ENCODE results near the gene ADAM12. TPM values are rescaled to one million over a fixed set of nuclear protein-coding genes. Genes with fewer than 3 reads are reported as not detected.
"Not testable (repeated sequence)": the region's sequence is repeated elsewhere in the genome, so short reads cannot be mapped to it uniquely, and the experiment has no call there.

ADAM12 gene
- total and polyA plus RNA-seq, 4 donors: 0.03 to 0.33 (median 0.19) TPM

- TF ChIP-seq, protein P1, sequence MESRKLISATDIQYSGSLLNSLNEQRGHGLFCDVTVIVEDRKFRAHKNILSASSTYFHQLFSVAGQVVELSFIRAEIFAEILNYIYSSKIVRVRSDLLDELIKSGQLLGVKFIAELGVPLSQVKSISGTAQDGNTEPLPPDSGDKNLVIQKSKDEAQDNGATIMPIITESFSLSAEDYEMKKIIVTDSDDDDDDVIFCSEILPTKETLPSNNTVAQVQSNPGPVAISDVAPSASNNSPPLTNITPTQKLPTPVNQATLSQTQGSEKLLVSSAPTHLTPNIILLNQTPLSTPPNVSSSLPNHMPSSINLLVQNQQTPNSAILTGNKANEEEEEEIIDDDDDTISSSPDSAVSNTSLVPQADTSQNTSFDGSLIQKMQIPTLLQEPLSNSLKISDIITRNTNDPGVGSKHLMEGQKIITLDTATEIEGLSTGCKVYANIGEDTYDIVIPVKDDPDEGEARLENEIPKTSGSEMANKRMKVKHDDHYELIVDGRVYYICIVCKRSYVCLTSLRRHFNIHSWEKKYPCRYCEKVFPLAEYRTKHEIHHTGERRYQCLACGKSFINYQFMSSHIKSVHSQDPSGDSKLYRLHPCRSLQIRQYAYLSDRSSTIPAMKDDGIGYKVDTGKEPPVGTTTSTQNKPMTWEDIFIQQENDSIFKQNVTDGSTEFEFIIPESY (IDR thresholded peaks at IDR 0.05): no peak
- TF ChIP-seq, protein P2, sequence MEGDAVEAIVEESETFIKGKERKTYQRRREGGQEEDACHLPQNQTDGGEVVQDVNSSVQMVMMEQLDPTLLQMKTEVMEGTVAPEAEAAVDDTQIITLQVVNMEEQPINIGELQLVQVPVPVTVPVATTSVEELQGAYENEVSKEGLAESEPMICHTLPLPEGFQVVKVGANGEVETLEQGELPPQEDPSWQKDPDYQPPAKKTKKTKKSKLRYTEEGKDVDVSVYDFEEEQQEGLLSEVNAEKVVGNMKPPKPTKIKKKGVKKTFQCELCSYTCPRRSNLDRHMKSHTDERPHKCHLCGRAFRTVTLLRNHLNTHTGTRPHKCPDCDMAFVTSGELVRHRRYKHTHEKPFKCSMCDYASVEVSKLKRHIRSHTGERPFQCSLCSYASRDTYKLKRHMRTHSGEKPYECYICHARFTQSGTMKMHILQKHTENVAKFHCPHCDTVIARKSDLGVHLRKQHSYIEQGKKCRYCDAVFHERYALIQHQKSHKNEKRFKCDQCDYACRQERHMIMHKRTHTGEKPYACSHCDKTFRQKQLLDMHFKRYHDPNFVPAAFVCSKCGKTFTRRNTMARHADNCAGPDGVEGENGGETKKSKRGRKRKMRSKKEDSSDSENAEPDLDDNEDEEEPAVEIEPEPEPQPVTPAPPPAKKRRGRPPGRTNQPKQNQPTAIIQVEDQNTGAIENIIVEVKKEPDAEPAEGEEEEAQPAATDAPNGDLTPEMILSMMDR (IDR thresholded peaks at IDR 0.05; ENCODE audit: low read depth, low read length, missing input control): no peak
- TF ChIP-seq JUND (IDR thresholded peaks at IDR 0.05): no peak
Measured at GRCh38 chr10:126052171-126052570, 336.1 kb downstream of the ADAM12 start (continued).

DNA sequence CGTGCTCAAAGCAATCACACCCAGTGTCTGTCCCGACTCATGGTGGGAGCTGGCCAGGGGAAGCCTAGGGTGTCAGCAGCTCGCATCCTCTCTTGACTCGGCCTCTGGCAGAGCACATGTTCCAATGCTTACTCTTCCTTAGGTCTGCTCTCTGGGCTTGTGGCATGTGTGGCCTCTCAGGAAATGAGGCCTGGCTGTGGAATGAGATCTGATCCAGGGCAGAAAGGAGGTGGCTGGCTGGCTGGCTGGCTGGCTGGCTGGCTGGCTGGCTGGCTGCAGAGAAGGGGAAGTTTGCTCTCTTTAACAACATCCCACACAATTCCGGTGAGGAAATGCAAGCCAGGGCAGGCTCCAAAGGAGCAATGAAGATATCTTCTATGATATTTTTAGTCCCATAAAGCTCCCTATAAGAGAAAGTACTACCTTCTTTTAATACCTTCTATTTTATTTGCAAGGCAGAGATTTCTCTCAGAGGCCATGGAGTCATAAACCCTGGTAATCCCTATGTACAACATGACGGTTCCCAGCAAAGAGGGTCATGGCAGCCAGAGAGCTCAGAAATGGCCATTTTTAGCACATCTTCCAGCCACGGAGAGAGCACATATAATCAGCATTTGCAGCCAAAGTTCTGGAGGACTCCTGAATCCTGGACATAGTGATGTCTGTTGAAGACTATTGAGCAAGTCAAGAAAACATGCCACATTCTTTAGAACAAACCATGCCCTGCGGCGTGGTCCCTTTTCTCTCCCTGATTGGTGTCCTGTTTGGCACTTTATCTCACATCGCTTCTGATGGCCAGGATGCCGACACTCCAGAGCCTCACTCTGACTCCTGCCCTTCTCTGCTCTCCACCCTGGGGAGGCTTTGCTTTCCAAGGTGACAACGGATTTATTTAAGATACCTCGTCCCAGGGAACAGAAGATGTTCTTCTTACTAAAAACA, 338.2 kb downstream of the ADAM12 start:
- Histone ChIP-seq H3K4me1 (ENCODE audit: control insufficient read depth in 4 of 4, insufficient read depth in 4 of 4, low read length in 3 of 4) (no peaks in the 10 kb centered on the region), H3K27me3 (ENCODE audit: control insufficient read depth in 4 of 4, insufficient read depth in 4 of 4, low read length in 3 of 4) (no peaks in the 10 kb centered on the region), H3K9me3 (ENCODE audit: control insufficient read depth in 4 of 4, low read length in 3 of 4) (no peaks in the 10 kb centered on the region), H3K9ac (ENCODE audit: low read depth in 1 of 2, low read length in 2 of 2) (no peak overlapping the region), H3K36me3 (ENCODE audit: control insufficient read depth in 4 of 4, insufficient read depth in 3 of 4, low read depth in 1 of 4, low read length in 3 of 4) (no peaks in the 10 kb centered on the region), H3K4me3 (ENCODE audit: low read depth in 1 of 3, low read length in 3 of 3) (no peak overlapping the region), H3K27ac (ENCODE audit: low read depth in 1 of 2, low read length in 2 of 2) (no peak overlapping the region)
- peak; percentile 44 for TF ChIP-seq MAX (IDR thresholded peaks at IDR 0.05)
- TF ChIP-seq RAD21 (IDR thresholded peaks at IDR 0.05): peak in 1 of 2 donors; percentile 25
- TF ChIP-seq NR2F2 (IDR thresholded peaks at IDR 0.05): peak; percentile 79
- TF ChIP-seq, protein P2 (IDR thresholded peaks at IDR 0.05; ENCODE audit: low read depth, low read length, missing input control): no peak
- DNase-seq (ENCODE audit: low spot score): no peak
- WGBS: 65% methylated on average over 13 of the region's 13 CpGs

- not testable (repeated sequence) for H3K9ac ChIP-seq (ENCODE audit: low read depth in 1 of 2, low read length in 2 of 2); H3K36me3 ChIP-seq (ENCODE audit: control insufficient read depth in 4 of 4, insufficient read depth in 3 of 4, low read depth in 1 of 4, low read length in 3 of 4); DNase-seq (ENCODE audit: low spot score); H3K4me1 ChIP-seq (ENCODE audit: control insufficient read depth in 4 of 4, insufficient read depth in 4 of 4, low read length in 3 of 4); H3K9me3 ChIP-seq (ENCODE audit: control insufficient read depth in 4 of 4, low read length in 3 of 4); H3K4me3 ChIP-seq (ENCODE audit: low read depth in 1 of 3, low read length in 3 of 3); H3K27ac ChIP-seq (ENCODE audit: low read depth in 1 of 2, low read length in 2 of 2); H3K27me3 ChIP-seq (ENCODE audit: control insufficient read depth in 4 of 4, insufficient read depth in 4 of 4, low read length in 3 of 4)
- 63% methylated on average over 1 of the region's 1 CpG for WGBS
Measured at GRCh38 chr10:126047749-126048148, 340.5 kb downstream of the ADAM12 start.

All from liver (tissue), 9 donors.